Measurements from ENCODE around the gene OR51B5.

DNA sequence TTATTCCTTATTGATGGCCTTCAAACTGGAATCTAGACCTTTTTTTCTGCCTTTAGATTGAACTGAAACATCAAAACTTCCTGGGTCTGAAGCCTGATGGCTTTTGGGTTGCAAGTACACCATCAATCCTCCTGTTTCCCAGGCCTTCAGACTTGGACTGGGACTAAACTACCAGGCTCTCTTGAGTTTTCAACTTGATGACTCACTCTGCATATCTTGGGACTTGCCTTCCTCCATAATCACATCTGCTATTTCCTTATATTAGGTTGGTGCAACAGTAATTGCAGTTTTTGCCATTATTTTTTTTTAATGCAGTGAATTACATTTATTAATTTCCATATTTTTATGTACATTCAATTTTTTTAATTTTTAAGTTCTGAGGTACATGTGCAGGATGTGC, 7.0 kb downstream of the OR51B5 start:
- TF ChIP-seq CTCF (IDR thresholded peaks at IDR 0.05 in 8 of 11, conservative IDR thresholded peaks at IDR 0.05 in 3 of 11), result no peak
- TF ChIP-seq POLR2AphosphoS5 (IDR thresholded peaks at IDR 0.05), result no peak
- TF ChIP-seq POLR2A (IDR thresholded peaks at IDR 0.05), result no peak

Measured in spleen (tissue), 7 donors.